ENCODE data around the gene NDUFV1. TPM values are rescaled to one million over a fixed set of nuclear protein-coding genes. Genes with fewer than 3 reads are reported as not detected.

Gene NDUFV1
- total RNA-seq, 1 experiment from 2014 or later: 250 TPM

DNA sequence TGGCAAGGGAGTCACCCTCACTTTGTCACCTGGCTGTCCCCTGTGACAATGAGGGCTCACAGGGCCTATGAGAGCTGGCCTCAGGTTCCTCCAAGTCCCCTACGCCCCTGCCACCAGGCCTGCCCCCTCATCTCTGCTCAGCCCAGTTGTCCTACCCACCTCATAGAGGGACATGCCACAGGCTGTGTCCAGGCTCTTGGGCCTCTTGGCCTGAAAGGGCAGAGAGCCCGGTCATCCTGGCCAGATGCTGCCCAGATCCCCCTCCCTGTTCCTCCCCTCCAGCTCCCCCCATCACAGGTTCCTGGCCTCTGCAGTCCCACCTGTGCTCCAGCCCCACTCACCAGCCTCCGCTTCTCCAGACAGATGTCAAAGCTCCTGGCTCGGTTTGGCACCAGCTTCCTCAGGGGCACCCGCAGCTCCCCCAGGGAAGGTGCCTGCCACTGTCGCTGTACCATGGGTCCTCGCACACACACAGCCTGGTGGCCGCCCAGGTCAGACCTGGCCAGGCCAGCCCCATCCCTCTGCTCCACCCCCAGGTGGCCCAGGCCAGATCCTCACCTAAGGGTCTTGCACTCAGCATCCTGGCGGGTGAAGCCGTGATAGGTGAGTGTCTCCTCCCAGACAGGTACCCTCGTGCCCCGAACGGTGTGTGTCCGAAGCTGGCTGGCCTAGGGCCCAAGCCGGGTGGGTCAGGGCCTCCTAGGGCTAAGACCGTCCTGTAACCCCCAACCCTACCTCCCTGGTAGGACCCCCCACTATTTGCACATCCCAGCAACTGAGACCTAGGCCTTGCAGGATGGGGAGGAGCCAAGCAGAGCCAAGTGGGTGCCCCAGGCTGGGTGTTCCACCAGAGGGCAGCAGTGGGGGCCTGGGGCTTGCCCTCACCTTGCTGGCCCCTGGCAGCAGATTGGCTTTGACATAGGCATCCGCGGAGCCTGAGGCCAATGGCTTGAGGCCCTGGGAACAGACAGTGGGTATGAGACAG is 8.3 kb downstream of the NDUFV1 start:
- POLR2A ChIA-PET (ENCODE audit: low non-redundant PET): interaction anchor here (0.7 kb wide), 1 partner anchor 15 kb away, joined by 5 read pairs; no protein-coding TSS in a partner anchor
- intact Hi-C loops (cut with micrococcal nuclease; ENCODE audit: unreplicated experiment): no loop called here

DNA sequence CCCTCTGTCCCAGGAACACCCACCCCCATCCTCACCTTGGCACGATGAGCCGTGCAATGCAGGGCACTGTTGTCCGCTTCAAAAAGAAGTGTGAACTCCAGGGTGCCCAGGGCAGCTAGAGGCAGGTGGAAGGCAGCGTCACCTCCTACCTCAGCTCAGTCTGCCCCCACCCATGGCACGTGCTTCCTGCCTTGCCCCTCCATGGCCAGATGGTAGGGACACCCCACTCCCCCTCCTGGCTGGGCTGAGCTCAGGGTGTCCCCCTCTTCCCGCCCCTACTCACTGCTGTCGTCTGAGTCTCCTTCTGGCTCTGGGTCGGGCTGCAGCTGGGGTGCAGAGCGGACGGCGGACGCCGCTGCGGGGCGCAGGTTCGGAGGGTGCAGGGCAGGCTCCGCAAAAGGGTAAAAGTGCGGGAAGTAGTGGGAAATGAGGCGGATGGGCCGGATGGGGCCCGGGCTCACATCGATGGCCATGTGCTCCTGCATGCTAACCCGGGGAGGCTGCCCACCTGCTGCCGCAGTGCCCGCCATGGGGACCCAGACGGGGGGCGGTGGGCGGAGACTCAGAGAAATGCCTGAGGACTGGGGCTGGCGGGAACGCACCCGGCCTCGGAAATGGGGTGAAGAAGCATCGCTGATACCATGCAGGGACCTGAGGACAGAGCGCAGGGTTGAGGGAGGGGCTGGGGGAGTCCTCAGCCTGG is 9.1 kb downstream of the NDUFV1 start:
- no peak for TF ChIP-seq EZH2 (IDR thresholded peaks at IDR 0.05; ENCODE audit: borderline replicate concordance, low read depth, low read length, poor library complexity, severe bottlenecking)
- TF ChIP-seq, protein P1, sequence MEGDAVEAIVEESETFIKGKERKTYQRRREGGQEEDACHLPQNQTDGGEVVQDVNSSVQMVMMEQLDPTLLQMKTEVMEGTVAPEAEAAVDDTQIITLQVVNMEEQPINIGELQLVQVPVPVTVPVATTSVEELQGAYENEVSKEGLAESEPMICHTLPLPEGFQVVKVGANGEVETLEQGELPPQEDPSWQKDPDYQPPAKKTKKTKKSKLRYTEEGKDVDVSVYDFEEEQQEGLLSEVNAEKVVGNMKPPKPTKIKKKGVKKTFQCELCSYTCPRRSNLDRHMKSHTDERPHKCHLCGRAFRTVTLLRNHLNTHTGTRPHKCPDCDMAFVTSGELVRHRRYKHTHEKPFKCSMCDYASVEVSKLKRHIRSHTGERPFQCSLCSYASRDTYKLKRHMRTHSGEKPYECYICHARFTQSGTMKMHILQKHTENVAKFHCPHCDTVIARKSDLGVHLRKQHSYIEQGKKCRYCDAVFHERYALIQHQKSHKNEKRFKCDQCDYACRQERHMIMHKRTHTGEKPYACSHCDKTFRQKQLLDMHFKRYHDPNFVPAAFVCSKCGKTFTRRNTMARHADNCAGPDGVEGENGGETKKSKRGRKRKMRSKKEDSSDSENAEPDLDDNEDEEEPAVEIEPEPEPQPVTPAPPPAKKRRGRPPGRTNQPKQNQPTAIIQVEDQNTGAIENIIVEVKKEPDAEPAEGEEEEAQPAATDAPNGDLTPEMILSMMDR (conservative IDR thresholded peaks at IDR 0.05; ENCODE audit: low read depth, low read length): no peak; the same call in 1 of the 2 replicates
- Histone ChIP-seq H3K4me1 (ENCODE audit: insufficient read depth, low read length, poor library complexity, severe bottlenecking) (peaks cover 4% of the 10 kb centered on the region), H3K36me3 (ENCODE audit: insufficient read depth, low read length, poor library complexity, severe bottlenecking) (peaks cover 8% of the 10 kb centered on the region), H3K9me3 (ENCODE audit: low read depth, low read length, poor library complexity, severe bottlenecking) (no peaks in the 10 kb centered on the region), H3K27ac (ENCODE audit: low read depth, low read length, poor library complexity, severe bottlenecking) (no peak overlapping the region), H3K27me3 (replicated peaks; ENCODE audit: insufficient read depth, low read depth, low read length, poor library complexity) (no peaks in the 10 kb centered on the region), H3K4me3 (ENCODE audit: low read depth, low read length, poor library complexity, severe bottlenecking) (no peak overlapping the region)
- ChIA-PET CTCF (no interaction called here), POLR2A (ENCODE audit: low non-redundant PET) (interaction anchor here (0.6 kb wide), 1 partner anchor 1603 kb away, joined by 3 read pairs; no protein-coding TSS in a partner anchor)
- no TSS peak for BruUV-seq (replicated peaks)
- no peak for DNase-seq (ENCODE audit: low spot score)
- intact Hi-C loops (cut with micrococcal nuclease; ENCODE audit: unreplicated experiment): no loop called here

More for the DNA sequence above, 8.3 kb downstream of the NDUFV1 start:
- TF ChIP-seq, protein P1 (conservative IDR thresholded peaks at IDR 0.05; ENCODE audit: low read depth, low read length): peak; percentile 62
- no peak for TF ChIP-seq EZH2 (IDR thresholded peaks at IDR 0.05; ENCODE audit: borderline replicate concordance, low read depth, low read length, poor library complexity, severe bottlenecking)
- Histone ChIP-seq H3K4me1 (ENCODE audit: insufficient read depth, low read length, poor library complexity, severe bottlenecking) (peaks cover 4% of the 10 kb centered on the region), H3K36me3 (ENCODE audit: insufficient read depth, low read length, poor library complexity, severe bottlenecking) (peaks cover 14% of the 10 kb centered on the region), H3K27ac (ENCODE audit: low read depth, low read length, poor library complexity, severe bottlenecking) (no peak overlapping the region), H3K4me3 (ENCODE audit: low read depth, low read length, poor library complexity, severe bottlenecking) (no peak overlapping the region), H3K9me3 (ENCODE audit: low read depth, low read length, poor library complexity, severe bottlenecking) (no peaks in the 10 kb centered on the region), H3K27me3 (replicated peaks; ENCODE audit: insufficient read depth, low read depth, low read length, poor library complexity) (no peaks in the 10 kb centered on the region)
- peak; percentile 47 for DNase-seq (ENCODE audit: low spot score)
- CTCF ChIA-PET: interaction anchor here (0.5 to 1.3 kb wide), 3 partner anchors 14 to 561 kb away, joined by 3 to 16 read pairs (median 3); partner anchors contain the start of genes CORO1B and NUDT8
- no TSS peak for BruUV-seq (replicated peaks)

DNA sequence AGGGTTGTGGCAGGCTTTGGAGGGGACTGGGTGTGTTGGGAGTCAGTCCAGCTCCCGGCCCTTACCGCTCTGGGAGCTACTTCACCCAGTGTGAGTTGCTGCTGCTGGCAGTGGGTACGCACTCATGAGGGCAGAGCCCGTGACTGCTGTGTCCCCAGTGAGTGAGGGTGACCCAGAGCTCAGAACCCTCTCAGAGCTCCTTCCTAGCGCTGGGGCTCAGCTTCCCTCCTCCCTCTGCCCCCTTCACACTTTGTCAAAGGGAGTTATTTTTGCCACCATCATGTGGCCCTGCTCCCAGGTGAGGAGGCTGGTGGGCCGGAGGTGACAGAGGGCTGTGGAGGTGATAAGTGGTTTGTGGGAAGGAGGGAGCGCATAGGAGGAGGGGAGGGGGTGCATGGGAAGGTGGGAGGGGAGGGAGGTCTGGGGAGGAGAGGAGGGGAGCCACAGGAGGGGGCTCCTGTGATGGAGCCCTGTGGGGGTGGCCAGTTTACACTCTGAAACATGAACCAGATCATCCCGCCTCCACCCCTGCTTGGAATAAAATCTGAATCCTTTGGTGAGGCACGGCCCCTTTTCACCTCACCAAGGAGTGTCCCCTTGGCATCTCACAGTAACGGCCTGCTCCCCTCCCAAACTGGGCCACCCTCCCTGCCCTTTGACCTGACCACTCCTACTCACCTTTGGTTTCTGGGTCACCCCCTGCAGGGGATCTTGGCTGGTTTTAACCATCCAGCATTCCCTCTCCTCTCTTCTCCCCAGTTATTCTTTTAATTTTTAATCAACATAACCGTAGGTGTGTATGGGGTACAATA is 9.9 kb downstream of the NDUFV1 start:
- H3K27ac ChIP-seq (ENCODE audit: low read depth, low read length, poor library complexity, severe bottlenecking): no peak overlapping the region
- peaks cover under 1% of the 10 kb centered on the region for H3K36me3 ChIP-seq (ENCODE audit: insufficient read depth, low read length, poor library complexity, severe bottlenecking)
- H3K27me3 ChIP-seq (replicated peaks; ENCODE audit: insufficient read depth, low read depth, low read length, poor library complexity): no peaks in the 10 kb centered on the region
- intact Hi-C loops (cut with micrococcal nuclease; ENCODE audit: unreplicated experiment): no loop called here
- POLR2A ChIA-PET (ENCODE audit: low non-redundant PET): interaction anchor here (0.6 kb wide), 1 partner anchor 1604 kb away, joined by 3 read pairs; no protein-coding TSS in a partner anchor
- H3K4me1 ChIP-seq (ENCODE audit: insufficient read depth, low read length, poor library complexity, severe bottlenecking): peaks cover 4% of the 10 kb centered on the region
- DNase-seq (ENCODE audit: low spot score): no peak
- no peaks in the 10 kb centered on the region for H3K9me3 ChIP-seq (ENCODE audit: low read depth, low read length, poor library complexity, severe bottlenecking)
- CTCF ChIA-PET: no interaction called here
- no TSS peak for BruUV-seq (replicated peaks)
- TF ChIP-seq EZH2 (IDR thresholded peaks at IDR 0.05; ENCODE audit: borderline replicate concordance, low read depth, low read length, poor library complexity, severe bottlenecking): no peak
- TF ChIP-seq, protein P1 (conservative IDR thresholded peaks at IDR 0.05; ENCODE audit: low read depth, low read length): no peak
- no peak overlapping the region for H3K4me3 ChIP-seq (ENCODE audit: low read depth, low read length, poor library complexity, severe bottlenecking)

Measured in A673 (cell line).